NK-92 (cell line): Measurements from ENCODE around the gene STAM.
"Not testable (repeated sequence)": the region's sequence is repeated elsewhere in the genome, so short reads cannot be mapped to it uniquely, and the experiment has no call there.

ENCODE experiments used
- DNase-seq: peaks from one replicate; lab custom pipeline; 2025; ENCODE audit not compliant: unreplicated experiment; lab: John Stamatoyannopoulos, UW

STAM gene

GRCh38 chr10:17722317-17723014 lies 78.5 kb downstream of the STAM start:
- not testable (repeated sequence) for DNase-seq

- DNase-seq, result no peak
These were observed 81.8 kb downstream of the STAM start for GRCh38 chr10:17725703-17726102.

GRCh38 chr10:17729630-17730029 lies 85.7 kb downstream of the STAM start:
- DNase-seq, result no peak

GRCh38 chr10:17730667-17731066 lies 86.7 kb downstream of the STAM start:
- DNase-seq, result no peak

GRCh38 chr10:17731331-17732020 lies 87.5 kb downstream of the STAM start:
- DNase-seq, result no peak

- DNase-seq, result no peak
These were observed 89.7 kb downstream of the STAM start for GRCh38 chr10:17733620-17734019.

- DNase-seq, result no peak
These were observed 90.6 kb downstream of the STAM start for GRCh38 chr10:17734432-17735080.

GRCh38 chr10:17735166-17735941 lies 91.4 kb downstream of the STAM start:
- DNase-seq, result no peak

GRCh38 chr10:17736223-17736622 lies 92.3 kb downstream of the STAM start:
- no peak for DNase-seq

GRCh38 chr10:17737027-17737965 lies 93.3 kb downstream of the STAM start:
- DNase-seq, result no peak

GRCh38 chr10:17740668-17741067 lies 96.7 kb downstream of the STAM start:
- no peak for DNase-seq

GRCh38 chr10:17742918-17743317 lies 99.0 kb downstream of the STAM start:
- no peak for DNase-seq

- DNase-seq, result no peak
These were observed 99.5 kb downstream of the STAM start for GRCh38 chr10:17743437-17743836.

- DNase-seq, result no peak
These were observed 100.5 kb downstream of the STAM start for GRCh38 chr10:17744341-17744861.

- DNase-seq, result no peak
These were observed 104.1 kb downstream of the STAM start for GRCh38 chr10:17747883-17748550.

GRCh38 chr10:17749890-17750289 lies 105.9 kb downstream of the STAM start:
- DNase-seq, result no peak

- DNase-seq, result no peak
These were observed 108.0 kb downstream of the STAM start, which contains the start of gene TMEM236 for GRCh38 chr10:17751781-17752445. TSS of gene TMEM236 (plus strand) at chr10:17752201. CDS start at chr10:17752296, 95 bp downstream.

GRCh38 chr10:17756557-17757217 lies 112.7 kb downstream of the STAM start:
- DNase-seq, result no peak
